ENCODE results near the gene FIG4.

The FIG4 gene

DNA sequence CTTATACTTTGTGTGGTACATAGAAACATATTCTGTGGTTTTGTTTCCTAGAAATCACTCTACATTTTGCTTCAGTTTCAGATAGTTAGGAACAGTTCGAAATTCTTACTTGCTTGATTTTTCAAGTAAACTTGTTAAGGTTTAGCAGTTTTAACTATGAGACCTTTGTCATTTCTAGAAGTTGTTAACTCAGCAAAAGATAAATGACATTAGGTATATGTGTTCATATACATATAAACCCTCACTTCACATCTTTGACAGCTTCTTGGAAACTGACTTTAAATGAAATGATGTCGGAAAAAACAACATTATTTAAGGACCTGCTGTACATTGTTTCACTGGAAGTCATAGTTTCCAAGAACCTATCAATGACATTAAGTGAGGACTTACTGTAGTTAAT is 96.2 kb downstream of the FIG4 start (continued):
- TF ChIP-seq ARNTL (CRISPR knock-in tag; IDR thresholded peaks at IDR 0.05; ENCODE audit: borderline replicate concordance, low read depth) (no peak), TOX (CRISPR knock-in tag; IDR thresholded peaks at IDR 0.05; ENCODE audit: borderline replicate concordance) (no peak), ISL1 (CRISPR knock-in tag; IDR thresholded peaks at IDR 0.05) (no peak), ZC3H10 (CRISPR knock-in tag; IDR thresholded peaks at IDR 0.05) (no peak)
- TF ChIP-seq, protein P1, sequence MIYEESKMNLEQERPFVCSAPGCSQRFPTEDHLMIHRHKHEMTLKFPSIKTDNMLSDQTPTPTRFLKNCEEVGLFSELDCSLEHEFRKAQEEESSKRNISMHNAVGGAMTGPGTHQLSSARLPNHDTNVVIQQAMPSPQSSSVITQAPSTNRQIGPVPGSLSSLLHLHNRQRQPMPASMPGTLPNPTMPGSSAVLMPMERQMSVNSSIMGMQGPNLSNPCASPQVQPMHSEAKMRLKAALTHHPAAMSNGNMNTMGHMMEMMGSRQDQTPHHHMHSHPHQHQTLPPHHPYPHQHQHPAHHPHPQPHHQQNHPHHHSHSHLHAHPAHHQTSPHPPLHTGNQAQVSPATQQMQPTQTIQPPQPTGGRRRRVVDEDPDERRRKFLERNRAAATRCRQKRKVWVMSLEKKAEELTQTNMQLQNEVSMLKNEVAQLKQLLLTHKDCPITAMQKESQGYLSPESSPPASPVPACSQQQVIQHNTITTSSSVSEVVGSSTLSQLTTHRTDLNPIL (CRISPR knock-in tag; IDR thresholded peaks at IDR 0.05; ENCODE audit: low read depth): no peak

GRCh38 chr6:109788687-109789086 is 97.6 kb downstream of the FIG4 start:
- ATAC-seq: no peak
- peak; percentile 74 for TF ChIP-seq ISL1 (CRISPR knock-in tag; IDR thresholded peaks at IDR 0.05)
- TF ChIP-seq ESRRG (CRISPR knock-in tag; IDR thresholded peaks at IDR 0.05): no peak

- TF ChIP-seq TOX (CRISPR knock-in tag; IDR thresholded peaks at IDR 0.05; ENCODE audit: borderline replicate concordance) (peak; percentile 57; the same call in 1 of the 2 replicates), GLIS3 (CRISPR knock-in tag; IDR thresholded peaks at IDR 0.05) (0 out of 2 replicates have a peak, but pooled peaks have one; percentile 70), ZNF8 (CRISPR knock-in tag; IDR thresholded peaks at IDR 0.05) (no peak), RARB (CRISPR knock-in tag; IDR thresholded peaks at IDR 0.05) (no peak), PPARA (CRISPR knock-in tag; IDR thresholded peaks at IDR 0.05; ENCODE audit: borderline replicate concordance) (no peak), ZC3H10 (CRISPR knock-in tag; IDR thresholded peaks at IDR 0.05) (no peak), SNAI2 (CRISPR knock-in tag; IDR thresholded peaks at IDR 0.05) (0 out of 2 replicates have a peak, but pooled peaks have one; percentile 54), OSR1 (CRISPR knock-in tag; IDR thresholded peaks at IDR 0.05) (no peak), TSHZ2 (CRISPR knock-in tag; IDR thresholded peaks at IDR 0.05) (peak; percentile 78), TCF4 (CRISPR knock-in tag; IDR thresholded peaks at IDR 0.05; ENCODE audit: borderline replicate concordance) (peak; percentile 74), BACH2 (CRISPR knock-in tag; IDR thresholded peaks at IDR 0.05; ENCODE audit: borderline replicate concordance) (no peak), ZNF70 (CRISPR knock-in tag; IDR thresholded peaks at IDR 0.05) (no peak), ZNF565 (CRISPR knock-in tag; conservative IDR thresholded peaks at IDR 0.05; ENCODE audit: low read depth) (no peak), ESRRG (CRISPR knock-in tag; IDR thresholded peaks at IDR 0.05) (no peak), ISL1 (CRISPR knock-in tag; IDR thresholded peaks at IDR 0.05) (peak; percentile 97), ARNTL (CRISPR knock-in tag; IDR thresholded peaks at IDR 0.05; ENCODE audit: borderline replicate concordance, low read depth) (no peak), ZFP30 (CRISPR knock-in tag; IDR thresholded peaks at IDR 0.05) (no peak), ZFP3 (CRISPR knock-in tag; IDR thresholded peaks at IDR 0.05) (no peak), CSDC2 (CRISPR knock-in tag; IDR thresholded peaks at IDR 0.05) (peak; percentile 57; the same call in 1 of the 2 replicates)
- TF ChIP-seq, protein P2, sequence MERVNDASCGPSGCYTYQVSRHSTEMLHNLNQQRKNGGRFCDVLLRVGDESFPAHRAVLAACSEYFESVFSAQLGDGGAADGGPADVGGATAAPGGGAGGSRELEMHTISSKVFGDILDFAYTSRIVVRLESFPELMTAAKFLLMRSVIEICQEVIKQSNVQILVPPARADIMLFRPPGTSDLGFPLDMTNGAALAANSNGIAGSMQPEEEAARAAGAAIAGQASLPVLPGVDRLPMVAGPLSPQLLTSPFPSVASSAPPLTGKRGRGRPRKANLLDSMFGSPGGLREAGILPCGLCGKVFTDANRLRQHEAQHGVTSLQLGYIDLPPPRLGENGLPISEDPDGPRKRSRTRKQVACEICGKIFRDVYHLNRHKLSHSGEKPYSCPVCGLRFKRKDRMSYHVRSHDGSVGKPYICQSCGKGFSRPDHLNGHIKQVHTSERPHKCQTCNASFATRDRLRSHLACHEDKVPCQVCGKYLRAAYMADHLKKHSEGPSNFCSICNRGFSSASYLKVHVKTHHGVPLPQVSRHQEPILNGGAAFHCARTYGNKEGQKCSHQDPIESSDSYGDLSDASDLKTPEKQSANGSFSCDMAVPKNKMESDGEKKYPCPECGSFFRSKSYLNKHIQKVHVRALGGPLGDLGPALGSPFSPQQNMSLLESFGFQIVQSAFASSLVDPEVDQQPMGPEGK (CRISPR knock-in tag; IDR thresholded peaks at IDR 0.05; ENCODE audit: borderline replicate concordance): peak; percentile 73; the same call in 1 of the 2 replicates
- TF ChIP-seq, protein P3, sequence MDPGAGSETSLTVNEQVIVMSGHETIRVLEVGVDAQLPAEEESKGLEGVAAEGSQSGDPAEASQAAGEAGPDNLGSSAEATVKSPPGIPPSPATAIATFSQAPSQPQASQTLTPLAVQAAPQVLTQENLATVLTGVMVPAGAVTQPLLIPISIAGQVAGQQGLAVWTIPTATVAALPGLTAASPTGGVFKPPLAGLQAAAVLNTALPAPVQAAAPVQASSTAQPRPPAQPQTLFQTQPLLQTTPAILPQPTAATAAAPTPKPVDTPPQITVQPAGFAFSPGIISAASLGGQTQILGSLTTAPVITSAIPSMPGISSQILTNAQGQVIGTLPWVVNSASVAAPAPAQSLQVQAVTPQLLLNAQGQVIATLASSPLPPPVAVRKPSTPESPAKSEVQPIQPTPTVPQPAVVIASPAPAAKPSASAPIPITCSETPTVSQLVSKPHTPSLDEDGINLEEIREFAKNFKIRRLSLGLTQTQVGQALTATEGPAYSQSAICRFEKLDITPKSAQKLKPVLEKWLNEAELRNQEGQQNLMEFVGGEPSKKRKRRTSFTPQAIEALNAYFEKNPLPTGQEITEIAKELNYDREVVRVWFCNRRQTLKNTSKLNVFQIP (CRISPR knock-in tag; IDR thresholded peaks at IDR 0.05; ENCODE audit: borderline replicate concordance, low read depth): no peak
- TF ChIP-seq, protein P4, sequence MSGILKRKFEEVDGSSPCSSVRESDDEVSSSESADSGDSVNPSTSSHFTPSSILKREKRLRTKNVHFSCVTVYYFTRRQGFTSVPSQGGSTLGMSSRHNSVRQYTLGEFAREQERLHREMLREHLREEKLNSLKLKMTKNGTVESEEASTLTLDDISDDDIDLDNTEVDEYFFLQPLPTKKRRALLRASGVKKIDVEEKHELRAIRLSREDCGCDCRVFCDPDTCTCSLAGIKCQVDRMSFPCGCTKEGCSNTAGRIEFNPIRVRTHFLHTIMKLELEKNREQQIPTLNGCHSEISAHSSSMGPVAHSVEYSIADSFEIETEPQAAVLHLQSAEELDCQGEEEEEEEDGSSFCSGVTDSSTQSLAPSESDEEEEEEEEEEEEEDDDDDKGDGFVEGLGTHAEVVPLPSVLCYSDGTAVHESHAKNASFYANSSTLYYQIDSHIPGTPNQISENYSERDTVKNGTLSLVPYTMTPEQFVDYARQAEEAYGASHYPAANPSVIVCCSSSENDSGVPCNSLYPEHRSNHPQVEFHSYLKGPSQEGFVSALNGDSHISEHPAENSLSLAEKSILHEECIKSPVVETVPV (CRISPR knock-in tag; IDR thresholded peaks at IDR 0.05): 0 out of 2 replicates have a peak, but pooled peaks have one; percentile 35
- TF ChIP-seq, protein P1 (CRISPR knock-in tag; IDR thresholded peaks at IDR 0.05; ENCODE audit: low read depth): peak; percentile 79; the same call in 1 of the 2 replicates
- ATAC-seq: peak; percentile 80
Observed at GRCh38 chr6:109790131-109790530, 99.0 kb downstream of the FIG4 start.
